GM23248 (cell line): Measurements from ENCODE around the gene CD300LD. TPM values are rescaled to one million over a fixed set of nuclear protein-coding genes. Genes with fewer than 3 reads are reported as not detected.
"Not testable (repeated sequence)": the region's sequence is repeated elsewhere in the genome, so short reads cannot be mapped to it uniquely, and the experiment has no call there.

ENCODE experiments used
- DNase-seq: peaks from one replicate; pipeline ENCODE4 v3.0.0-alpha.2; 2015
- H2AFZ ChIP-seq: fragments of 200-600 bp; sonication (generic); 2 replicates; pipeline ENCODE4 v1.6.1; 2016; ENCODE audit warnings: antibody characterized with exemption
- H3F3A ChIP-seq: fragments of 200-600 bp; sonication (generic); 2 replicates; pipeline ENCODE4 v1.6.1; 2016; ENCODE audit warnings: mild to moderate bottlenecking, antibody characterized with exemption, mixed run types; ENCODE audit not compliant: insufficient read depth
- H3K27ac ChIP-seq: fragments of 200-600 bp; sonication (generic); 2 replicates; pipeline ENCODE4 v1.5.1; 2016; ENCODE audit warnings: mild to moderate bottlenecking
- H3K27me3 ChIP-seq: fragments of 200-600 bp; sonication (generic); replicated peaks from 2 replicates; pipeline ENCODE4 v1.6.1; 2016; ENCODE audit warnings: mild to moderate bottlenecking; ENCODE audit not compliant: insufficient read depth
- H3K36me3 ChIP-seq: fragments of 200-600 bp; sonication (generic); 2 replicates; pipeline ENCODE4 v1.6.1; 2016; ENCODE audit warnings: low read depth, mild to moderate bottlenecking
- H3K4me1 ChIP-seq: fragments of 200-600 bp; sonication (generic); 2 replicates; pipeline ENCODE4 v1.6.1; 2016; ENCODE audit warnings: mild to moderate bottlenecking; ENCODE audit not compliant: insufficient read depth
- H3K4me2 ChIP-seq: fragments of 200-600 bp; sonication (generic); one replicate; pipeline ENCODE4 v1.6.1; 2016; ENCODE audit warnings: mild to moderate bottlenecking; ENCODE audit not compliant: unreplicated experiment
- H3K4me3 ChIP-seq: fragments of 200-600 bp; sonication (generic); 2 replicates; pipeline ENCODE4 v1.5.1; 2016; ENCODE audit warnings: mild to moderate bottlenecking
- H3K79me2 ChIP-seq: fragments of 200-600 bp; sonication (generic); 2 replicates; pipeline ENCODE4 v1.6.1; 2016; ENCODE audit warnings: mild to moderate bottlenecking; ENCODE audit not compliant: insufficient read depth
- H3K9ac ChIP-seq: fragments of 200-600 bp; sonication (generic); 2 replicates; pipeline ENCODE4 v1.6.1; 2016; ENCODE audit warnings: mild to moderate bottlenecking
- H3K9me2 ChIP-seq: fragments of 200-600 bp; sonication (generic); 2 replicates; pipeline ENCODE4 v1.6.1; 2016; ENCODE audit warnings: mixed run types, mild to moderate bottlenecking, moderate library complexity; ENCODE audit not compliant: insufficient read depth
- H3K9me3 ChIP-seq: fragments of 200-600 bp; sonication (generic); one replicate; pipeline ENCODE4 v1.6.1; 2017; ENCODE audit warnings: low read depth
- H4K20me1 ChIP-seq: fragments of 200-600 bp; sonication (generic); 2 replicates; pipeline ENCODE4 v1.6.0; 2016; ENCODE audit not compliant: insufficient read depth
- EZH2 ChIP-seq: fragments of 200-600 bp; sonication (generic); IDR thresholded peaks from 2 replicates; pipeline ENCODE4 v1.6.1; 2018; ENCODE audit warnings: antibody characterized with exemption, mild to moderate bottlenecking; ENCODE audit not compliant: insufficient read depth, poor library complexity, severe bottlenecking
- EZH2phosphoT487 ChIP-seq: fragments of 200-600 bp; sonication (generic); IDR thresholded peaks from 2 replicates; pipeline ENCODE4 v1.6.1; 2018; ENCODE audit warnings: antibody characterized with exemption, moderate library complexity, mild to moderate bottlenecking, low read depth; ENCODE audit not compliant: insufficient read depth
- WGBS, 2 experiments: methylation state at CpG; one replicate each; pipeline ENCODE4 v1.1.6; 2015 to 2017; ENCODE audit warnings: low lambda C conversion rate in 2 of 2, low coverage in 1 of 2; ENCODE audit errors: missing lambda C conversion rate in 2 of 2; 5-methylcytosine and 5-hydroxymethylcytosine counted together
- in situ Hi-C: fragments of 300-500 bp; cut with MboI; formaldehyde crosslinking; loops from 2 replicates; pipeline ENCODE4 v1.15.0; 2020
- polyA plus RNA-seq: library from polyadenylated mRNA; unstranded; fragments of >200 nt; fragmentation: Nextera tagmentation; extraction: Ambion mirVana; gene quantifications from 2 replicates; pipeline ENCODE4 v1.2.1, GENCODE V29; 2016
- total RNA-seq: library from RNA; depleted of rRNA; stranded (reverse); fragments of >200 nt; shearing (Covaris generic); gene quantifications from 2 replicates; pipeline ENCODE4 v1.2.3, GENCODE V29; 2014

Gene CD300LD
- total and polyA plus RNA-seq, 2 experiments from 2014 or later: not detected

DNA sequence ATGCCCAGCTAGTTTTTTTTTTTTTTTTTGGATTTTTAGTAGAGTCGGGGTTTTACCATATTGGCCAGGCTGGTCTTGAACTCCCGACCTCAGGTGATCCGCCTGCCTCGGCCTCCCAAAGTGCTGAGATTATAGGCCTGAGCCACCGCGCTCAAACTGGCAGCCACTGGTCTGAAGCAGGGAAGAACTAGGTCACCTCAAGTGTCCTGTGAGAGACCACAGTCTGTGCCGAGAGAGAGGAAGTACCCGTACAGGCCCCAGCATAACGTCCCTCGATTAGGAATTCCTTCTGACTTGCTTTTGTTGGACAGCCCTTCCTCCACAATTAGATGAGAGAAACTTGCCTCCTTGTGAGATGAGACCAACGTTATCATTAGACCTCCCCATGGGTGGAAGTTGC lies 45.2 kb upstream of the CD300LD start:
- no peaks in the 10 kb centered on the region; the same call in none of the 2 replicates for H3K27me3 ChIP-seq
- H4K20me1 ChIP-seq: no peaks in the 10 kb centered on the region
- H3K4me2 ChIP-seq: no peak overlapping the region
- H3K4me1 ChIP-seq: no peaks in the 10 kb centered on the region
- H3F3A ChIP-seq: peaks cover 7% of the 10 kb centered on the region; the same call in 1 of the 2 replicates
- H3K9me3 ChIP-seq: no peaks in the 10 kb centered on the region
- H3K9ac ChIP-seq: no peak overlapping the region
- no peaks in the 10 kb centered on the region for H3K36me3 ChIP-seq
- DNase-seq: no peak
- no peak overlapping the region for H3K4me3 ChIP-seq
- WGBS, 2 experiments: 60 to 65% methylated on average over 11 of the region's 11 CpGs
- no peaks in the 10 kb centered on the region for H3K9me2 ChIP-seq
- no peak for TF ChIP-seq EZH2
- no peak for TF ChIP-seq EZH2phosphoT487
- in situ Hi-C loops: no loop called here
- H2AFZ ChIP-seq: no peak overlapping the region
- no peaks in the 10 kb centered on the region for H3K79me2 ChIP-seq
- no peak overlapping the region for H3K27ac ChIP-seq

DNA sequence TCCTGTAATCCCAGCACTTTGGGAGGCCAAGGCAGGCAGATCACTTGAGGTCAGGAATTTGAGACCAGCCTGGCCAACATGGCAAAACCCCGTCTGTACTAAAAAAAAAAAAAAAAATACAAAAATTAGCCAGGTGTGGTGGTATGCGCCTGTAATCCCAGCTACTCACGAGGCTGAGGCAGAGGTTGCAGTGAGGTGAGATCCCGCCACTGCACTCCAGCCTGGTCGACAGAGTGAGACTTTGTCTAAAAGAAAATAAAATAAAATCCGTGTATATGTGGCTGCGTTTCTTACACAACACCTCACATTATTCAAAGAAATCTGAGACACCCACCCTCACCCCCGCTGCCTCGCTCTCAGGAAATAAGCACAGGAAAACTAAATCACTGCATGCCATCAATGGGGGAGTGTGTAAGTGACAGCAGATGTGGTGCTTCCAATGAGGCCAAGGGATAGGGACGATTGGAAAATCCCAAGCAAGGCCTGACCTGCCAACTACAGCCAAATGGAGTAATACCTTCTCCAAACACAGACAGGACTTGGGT lies 44.5 kb upstream of the CD300LD start:
- H4K20me1 ChIP-seq, H2AFZ ChIP-seq, H3K4me2 ChIP-seq, H3K36me3 ChIP-seq, H3K9me3 ChIP-seq, H3K4me1 ChIP-seq, H3K9ac ChIP-seq, H3K4me3 ChIP-seq, H3K27ac ChIP-seq, H3K27me3 ChIP-seq, in situ Hi-C loops, H3K9me2 ChIP-seq, DNase-seq, H3K79me2 ChIP-seq: not testable (repeated sequence)
- H3F3A ChIP-seq: peaks cover 13% of the 10 kb centered on the region; the same call in 1 of the 2 replicates
- WGBS, 2 experiments: 20 to 21% methylated on average over 9 to 10 of the region's 10 CpGs

DNA sequence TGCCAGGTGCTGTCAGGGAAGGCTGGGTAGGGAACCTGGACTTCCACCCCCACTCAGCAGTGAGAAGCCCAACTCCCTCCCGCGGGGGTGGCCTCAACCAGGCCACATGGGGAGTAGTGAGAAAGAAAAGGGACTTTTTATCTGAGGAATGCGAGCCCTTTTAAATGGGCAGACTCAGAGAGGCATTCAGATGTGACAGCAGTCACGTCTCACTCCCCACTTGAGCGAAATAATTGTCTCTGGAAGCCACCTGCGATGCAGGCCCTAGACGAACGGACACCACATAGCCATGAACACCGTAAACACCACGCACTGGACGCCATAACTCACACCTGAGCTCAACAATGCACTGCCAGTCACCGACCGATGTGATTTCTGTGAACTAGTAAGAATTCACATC lies 43.3 kb upstream of the CD300LD start:
- in situ Hi-C loops: no loop called here
- Histone ChIP-seq H3F3A (peaks cover 14% of the 10 kb centered on the region; the same call in 1 of the 2 replicates), H3K27ac (no peak overlapping the region), H3K4me1 (no peaks in the 10 kb centered on the region), H4K20me1 (no peaks in the 10 kb centered on the region), H3K27me3 (no peaks in the 10 kb centered on the region; the same call in none of the 2 replicates), H2AFZ (no peak overlapping the region), H3K79me2 (no peaks in the 10 kb centered on the region), H3K9me2 (no peaks in the 10 kb centered on the region), H3K4me3 (no peak overlapping the region), H3K4me2 (no peak overlapping the region), H3K36me3 (no peaks in the 10 kb centered on the region), H3K9me3 (no peaks in the 10 kb centered on the region), H3K9ac (no peak overlapping the region)
- TF ChIP-seq EZH2phosphoT487: no peak
- TF ChIP-seq EZH2: no peak
- no peak for DNase-seq
- 8 to 11% methylated on average over 13 of the region's 13 CpGs for WGBS, 2 experiments

DNA sequence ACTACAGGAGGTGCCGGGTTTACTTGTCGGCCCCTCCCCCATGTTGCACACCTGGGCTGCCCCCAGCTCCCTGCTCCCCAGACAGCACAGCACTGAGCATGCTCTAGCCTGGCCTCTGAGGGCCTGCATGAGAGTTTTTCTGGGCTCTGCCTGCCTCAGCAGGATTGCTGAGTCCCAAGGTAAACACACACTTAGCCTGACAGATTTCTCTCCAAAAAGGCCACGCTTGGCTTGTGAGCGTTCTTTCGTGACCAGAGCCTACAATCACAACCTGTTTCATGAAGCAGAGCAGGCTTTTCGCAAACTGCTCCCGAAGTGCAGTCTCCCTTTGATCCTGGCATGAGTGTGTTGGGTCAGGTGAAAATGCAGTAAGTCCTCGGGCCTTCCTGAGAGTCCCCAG lies 41.2 kb upstream of the CD300LD start:
- H2AFZ ChIP-seq: no peak overlapping the region
- H3F3A ChIP-seq: peaks cover 14% of the 10 kb centered on the region; the same call in 1 of the 2 replicates
- DNase-seq: no peak
- H3K27me3 ChIP-seq: no peaks in the 10 kb centered on the region; the same call in 1 of the 2 replicates
- TF ChIP-seq EZH2phosphoT487 (no peak), EZH2 (no peak)
- H4K20me1 ChIP-seq: no peaks in the 10 kb centered on the region
- no peaks in the 10 kb centered on the region for H3K79me2 ChIP-seq
- WGBS, 2 experiments: 49 to 54% methylated on average over 8 of the region's 8 CpGs
- no peaks in the 10 kb centered on the region for H3K9me3 ChIP-seq
- H3K27ac ChIP-seq: no peak overlapping the region
- no peaks in the 10 kb centered on the region for H3K9me2 ChIP-seq
- in situ Hi-C loops: no loop called here
- no peaks in the 10 kb centered on the region for H3K4me1 ChIP-seq
- no peak overlapping the region for H3K9ac ChIP-seq
- no peak overlapping the region for H3K4me3 ChIP-seq
- no peaks in the 10 kb centered on the region for H3K36me3 ChIP-seq
- no peak overlapping the region for H3K4me2 ChIP-seq
